Nephron (organoid): ENCODE measurements around the gene GABRG3.
A peak's percentile ranks its signal among the peaks of the same experiment; 100 is the strongest.

Experiments
- H3K27ac Mint-ChIP-seq, 3 experiments: 2 replicates each; pipeline ENCODE4 v1.8.0; 2020; ENCODE audit warnings: mixed read lengths in 3 of 3, mild to moderate bottlenecking in 2 of 3, moderate library complexity in 1 of 3
- H3K27me3 Mint-ChIP-seq: 2 replicates; pipeline ENCODE4 v1.8.0; 2021; ENCODE audit warnings: low read depth, mild to moderate bottlenecking, moderate library complexity, mixed read lengths
- H3K36me3 Mint-ChIP-seq: 2 replicates; pipeline ENCODE4 v1.8.0; 2020; ENCODE audit warnings: low read depth, mixed read lengths
- H3K4me1 Mint-ChIP-seq: 2 replicates; pipeline ENCODE4 v1.8.0; 2020; ENCODE audit warnings: mixed read lengths
- H3K4me3 Mint-ChIP-seq, 3 experiments: 2 replicates each; pipeline ENCODE4 v1.8.0; 2020; ENCODE audit warnings: mild to moderate bottlenecking in 3 of 3, mixed read lengths in 3 of 3, moderate library complexity in 2 of 3
- H3K9me3 Mint-ChIP-seq: 2 replicates; pipeline ENCODE4 v1.8.0; 2020; ENCODE audit warnings: mixed read lengths
- CTCF ChIP-seq, 3 experiments: fragments of 200-600 bp; sonication (generic); IDR thresholded peaks; one replicate each; pipeline ENCODE4 v1.5.0; 2021; ENCODE audit warnings: antibody characterized with exemption in 3 of 3; ENCODE audit not compliant: unreplicated experiment in 3 of 3

GABRG3 gene

DNA sequence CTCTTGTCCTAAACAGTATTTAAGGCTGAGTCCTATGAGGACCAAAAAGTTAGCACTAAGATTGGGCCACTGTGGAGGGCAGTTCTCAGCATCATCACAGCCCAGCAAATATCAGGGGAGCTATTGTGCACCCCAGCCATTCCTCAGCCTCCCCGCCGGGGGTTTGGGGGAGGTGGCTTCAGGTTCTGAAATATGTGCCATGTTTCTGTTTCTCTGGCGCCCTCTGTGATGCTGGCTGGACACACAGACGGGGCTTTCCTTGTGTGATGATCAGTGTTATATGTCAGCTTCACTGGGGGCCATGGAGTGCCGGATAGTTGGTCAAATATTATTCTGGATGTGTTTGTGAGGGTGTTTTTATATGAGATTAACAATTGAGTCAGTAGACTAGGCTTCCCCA lies 106.8 kb downstream of the GABRG3 start:
- no peak overlapping the region for H3K27ac Mint-ChIP-seq
- peaks cover 25% of the 10 kb centered on the region for H3K4me1 Mint-ChIP-seq
- no peak for TF ChIP-seq CTCF (IDR thresholded peaks at IDR 0.05; ENCODE audit: unreplicated experiment in 3 of 3)
- no peaks in the 10 kb centered on the region for H3K36me3 Mint-ChIP-seq
- peaks cover 7% of the 10 kb centered on the region for H3K9me3 Mint-ChIP-seq
- no peaks in the 10 kb centered on the region for H3K27me3 Mint-ChIP-seq
- H3K4me3 Mint-ChIP-seq, result no peak overlapping the region

DNA sequence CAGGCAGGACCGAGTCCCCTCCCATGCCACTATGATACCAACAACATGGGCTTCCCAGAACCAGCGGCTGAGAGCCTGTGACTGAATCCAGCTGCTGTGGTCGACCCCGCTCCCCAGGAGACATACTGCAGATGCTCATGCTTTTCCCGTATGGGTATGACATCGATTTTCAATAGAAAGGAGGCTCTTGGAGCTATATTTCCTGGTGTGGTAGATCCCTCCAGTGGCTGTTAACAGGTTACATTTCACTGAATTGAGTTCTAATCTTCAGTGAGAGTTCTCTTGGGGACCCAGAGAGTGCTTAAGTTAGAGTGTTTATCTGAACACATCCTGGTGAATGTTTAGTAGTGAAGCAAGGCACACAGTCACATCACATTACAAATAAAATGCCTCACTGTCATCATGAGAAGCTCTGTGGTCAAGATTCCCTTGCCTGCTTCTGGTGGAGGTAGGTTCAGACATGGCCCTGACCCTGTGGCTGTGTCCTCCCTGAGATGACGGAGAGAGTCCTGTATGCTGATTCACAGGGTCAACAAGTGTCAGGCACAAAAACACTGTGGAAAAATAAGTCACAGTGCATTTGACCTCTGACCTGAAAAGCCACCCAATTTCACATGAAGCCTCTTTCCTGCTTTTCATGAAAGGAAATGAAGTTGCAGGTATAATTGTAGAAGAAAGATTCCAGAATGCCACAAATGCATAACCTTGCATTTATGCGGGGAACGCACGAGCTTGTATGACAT lies 110.9 kb downstream of the GABRG3 start:
- Mint-ChIP-seq H3K27ac (peak overlapping the region in 2 of 3 experiments; percentile 50 to 64), H3K4me3 (no peak overlapping the region), H3K36me3 (no peaks in the 10 kb centered on the region), H3K4me1 (peaks cover 41% of the 10 kb centered on the region), H3K27me3 (no peaks in the 10 kb centered on the region), H3K9me3 (peaks cover 3% of the 10 kb centered on the region)
- no peak for TF ChIP-seq CTCF (IDR thresholded peaks at IDR 0.05; ENCODE audit: unreplicated experiment in 3 of 3)

- peaks cover 35% of the 10 kb centered on the region for H3K4me1 Mint-ChIP-seq
- H3K4me3 Mint-ChIP-seq, result no peak overlapping the region
- peak overlapping the region; percentile 42 to 50 (median 46) for H3K27ac Mint-ChIP-seq
- H3K36me3 Mint-ChIP-seq, result no peaks in the 10 kb centered on the region
- no peaks in the 10 kb centered on the region for H3K27me3 Mint-ChIP-seq
- H3K9me3 Mint-ChIP-seq, result peaks cover 3% of the 10 kb centered on the region
- TF ChIP-seq CTCF (IDR thresholded peaks at IDR 0.05; ENCODE audit: unreplicated experiment in 3 of 3), result no peak
Observed at GRCh38 chr15:27082526-27082925, 111.5 kb downstream of the GABRG3 start.

GRCh38 chr15:27084844-27085243 lies 113.9 kb downstream of the GABRG3 start:
- no peak overlapping the region for H3K4me3 Mint-ChIP-seq
- peaks cover 2% of the 10 kb centered on the region for H3K9me3 Mint-ChIP-seq
- no peaks in the 10 kb centered on the region for H3K36me3 Mint-ChIP-seq
- H3K27me3 Mint-ChIP-seq, result no peaks in the 10 kb centered on the region
- peaks cover 23% of the 10 kb centered on the region for H3K4me1 Mint-ChIP-seq
- no peak overlapping the region for H3K27ac Mint-ChIP-seq
- no peak for TF ChIP-seq CTCF (IDR thresholded peaks at IDR 0.05; ENCODE audit: unreplicated experiment in 3 of 3)

- no peak for TF ChIP-seq CTCF (IDR thresholded peaks at IDR 0.05; ENCODE audit: unreplicated experiment in 3 of 3)
- Mint-ChIP-seq H3K4me1 (peaks cover 23% of the 10 kb centered on the region), H3K9me3 (peaks cover 2% of the 10 kb centered on the region), H3K36me3 (no peaks in the 10 kb centered on the region), H3K27ac (peak overlapping the region; percentile 36 to 74 (median 73)), H3K4me3 (no peak overlapping the region), H3K27me3 (no peaks in the 10 kb centered on the region)
Observed at GRCh38 chr15:27086149-27086548, 115.2 kb downstream of the GABRG3 start.

- peak overlapping the region; percentile 36 to 74 (median 73) for H3K27ac Mint-ChIP-seq
- H3K36me3 Mint-ChIP-seq, result no peaks in the 10 kb centered on the region
- peaks cover 30% of the 10 kb centered on the region for H3K4me1 Mint-ChIP-seq
- no peaks in the 10 kb centered on the region for H3K27me3 Mint-ChIP-seq
- no peak overlapping the region for H3K4me3 Mint-ChIP-seq
- no peak for TF ChIP-seq CTCF (IDR thresholded peaks at IDR 0.05; ENCODE audit: unreplicated experiment in 3 of 3)
- H3K9me3 Mint-ChIP-seq, result peaks cover 6% of the 10 kb centered on the region
Observed at GRCh38 chr15:27086805-27087204, 115.8 kb downstream of the GABRG3 start.
